Measurements from ENCODE around the gene PCMTD2. TPM values are rescaled to one million over a fixed set of nuclear protein-coding genes. Genes with fewer than 3 reads are reported as not detected.

Gene PCMTD2
- total RNA-seq, 2 donors from 2014 or later = 23.3 to 35.7 TPM

DNA sequence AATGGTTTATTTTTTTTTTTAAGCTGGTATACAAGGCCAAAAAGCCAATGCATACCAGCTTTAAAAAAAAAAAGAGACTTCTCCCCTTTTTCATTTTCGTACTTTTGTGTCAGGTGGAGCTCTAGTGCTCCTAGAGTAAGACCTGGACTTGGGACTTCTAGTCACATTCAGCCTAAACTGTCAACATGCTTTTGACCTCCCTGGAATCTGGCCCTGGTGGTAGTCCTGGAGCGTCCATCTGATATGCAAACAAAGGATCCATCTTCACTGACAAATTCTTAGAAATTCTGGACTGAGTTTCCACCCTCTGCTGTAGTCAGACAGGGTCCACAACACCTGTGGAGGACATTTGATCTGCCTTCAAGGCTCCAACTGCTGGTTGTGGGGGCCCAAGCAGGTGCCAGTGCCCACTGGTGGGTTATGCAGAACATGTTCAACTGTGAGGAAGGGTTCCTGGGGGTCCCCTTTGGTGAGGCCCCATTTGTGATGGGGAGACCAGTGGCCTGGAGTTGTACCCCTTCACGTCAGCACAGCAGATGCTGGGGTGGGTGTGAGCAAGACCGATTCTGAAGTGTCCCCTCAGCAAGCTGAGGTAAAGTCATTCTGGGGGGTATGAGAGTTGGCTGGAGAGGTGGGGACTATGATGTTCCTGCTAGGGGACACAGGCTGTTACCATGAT is 12.6 kb upstream of the PCMTD2 start:
- H3K4me3 ChIP-seq = no peak overlapping the region
- no peak for DNase-seq
- intact Hi-C loops (cut with DNase I) = no loop called here
- no peaks in the 10 kb centered on the region for H3K4me1 ChIP-seq
- H3K27me3 ChIP-seq = no peaks in the 10 kb centered on the region
- no peaks in the 10 kb centered on the region for H3K9me3 ChIP-seq
- H3K27ac ChIP-seq = no peak overlapping the region
- H3K36me3 ChIP-seq = no peaks in the 10 kb centered on the region
- TF ChIP-seq, protein P1, sequence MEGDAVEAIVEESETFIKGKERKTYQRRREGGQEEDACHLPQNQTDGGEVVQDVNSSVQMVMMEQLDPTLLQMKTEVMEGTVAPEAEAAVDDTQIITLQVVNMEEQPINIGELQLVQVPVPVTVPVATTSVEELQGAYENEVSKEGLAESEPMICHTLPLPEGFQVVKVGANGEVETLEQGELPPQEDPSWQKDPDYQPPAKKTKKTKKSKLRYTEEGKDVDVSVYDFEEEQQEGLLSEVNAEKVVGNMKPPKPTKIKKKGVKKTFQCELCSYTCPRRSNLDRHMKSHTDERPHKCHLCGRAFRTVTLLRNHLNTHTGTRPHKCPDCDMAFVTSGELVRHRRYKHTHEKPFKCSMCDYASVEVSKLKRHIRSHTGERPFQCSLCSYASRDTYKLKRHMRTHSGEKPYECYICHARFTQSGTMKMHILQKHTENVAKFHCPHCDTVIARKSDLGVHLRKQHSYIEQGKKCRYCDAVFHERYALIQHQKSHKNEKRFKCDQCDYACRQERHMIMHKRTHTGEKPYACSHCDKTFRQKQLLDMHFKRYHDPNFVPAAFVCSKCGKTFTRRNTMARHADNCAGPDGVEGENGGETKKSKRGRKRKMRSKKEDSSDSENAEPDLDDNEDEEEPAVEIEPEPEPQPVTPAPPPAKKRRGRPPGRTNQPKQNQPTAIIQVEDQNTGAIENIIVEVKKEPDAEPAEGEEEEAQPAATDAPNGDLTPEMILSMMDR (IDR thresholded peaks at IDR 0.05) = no peak
- no peak overlapping the region for H3K9ac ChIP-seq (ENCODE audit: low read depth in 2 of 2, low read length in 2 of 2)

DNA sequence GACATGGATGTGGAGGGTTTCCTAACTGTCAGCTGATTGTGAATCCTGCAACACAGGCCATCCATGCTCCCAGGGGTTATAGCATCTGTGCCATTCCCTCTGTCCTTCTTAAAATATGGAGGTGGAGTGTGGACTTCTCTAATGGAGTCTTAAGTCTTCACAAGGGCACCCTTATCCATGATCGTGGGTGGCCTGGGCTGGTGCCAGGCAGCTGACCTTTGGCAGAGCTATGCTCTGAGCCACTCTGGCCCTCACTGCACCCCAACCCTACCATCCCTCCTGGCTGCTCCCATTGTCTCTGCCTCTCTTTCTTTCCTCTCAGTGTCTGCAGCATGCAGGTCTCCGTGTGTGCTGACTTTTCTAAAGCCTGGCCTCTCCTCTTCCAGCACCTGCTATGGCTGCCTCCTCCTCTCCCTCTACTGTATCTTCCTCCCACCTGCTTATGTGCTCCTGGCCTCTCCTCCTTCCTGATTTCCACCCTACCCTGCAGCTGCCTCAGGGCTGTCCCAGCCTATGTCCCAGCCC is 11.2 kb upstream of the PCMTD2 start:
- no peak overlapping the region for H3K27ac ChIP-seq
- no peak overlapping the region for H3K4me3 ChIP-seq
- H3K36me3 ChIP-seq = no peaks in the 10 kb centered on the region
- H3K4me1 ChIP-seq = no peaks in the 10 kb centered on the region
- TF ChIP-seq, protein P1 (IDR thresholded peaks at IDR 0.05) = no peak
- H3K27me3 ChIP-seq = no peaks in the 10 kb centered on the region
- intact Hi-C loops (cut with DNase I) = no loop called here
- DNase-seq = no peak
- H3K9me3 ChIP-seq = no peaks in the 10 kb centered on the region
- H3K9ac ChIP-seq (ENCODE audit: low read depth in 2 of 2, low read length in 2 of 2) = no peak overlapping the region

DNA sequence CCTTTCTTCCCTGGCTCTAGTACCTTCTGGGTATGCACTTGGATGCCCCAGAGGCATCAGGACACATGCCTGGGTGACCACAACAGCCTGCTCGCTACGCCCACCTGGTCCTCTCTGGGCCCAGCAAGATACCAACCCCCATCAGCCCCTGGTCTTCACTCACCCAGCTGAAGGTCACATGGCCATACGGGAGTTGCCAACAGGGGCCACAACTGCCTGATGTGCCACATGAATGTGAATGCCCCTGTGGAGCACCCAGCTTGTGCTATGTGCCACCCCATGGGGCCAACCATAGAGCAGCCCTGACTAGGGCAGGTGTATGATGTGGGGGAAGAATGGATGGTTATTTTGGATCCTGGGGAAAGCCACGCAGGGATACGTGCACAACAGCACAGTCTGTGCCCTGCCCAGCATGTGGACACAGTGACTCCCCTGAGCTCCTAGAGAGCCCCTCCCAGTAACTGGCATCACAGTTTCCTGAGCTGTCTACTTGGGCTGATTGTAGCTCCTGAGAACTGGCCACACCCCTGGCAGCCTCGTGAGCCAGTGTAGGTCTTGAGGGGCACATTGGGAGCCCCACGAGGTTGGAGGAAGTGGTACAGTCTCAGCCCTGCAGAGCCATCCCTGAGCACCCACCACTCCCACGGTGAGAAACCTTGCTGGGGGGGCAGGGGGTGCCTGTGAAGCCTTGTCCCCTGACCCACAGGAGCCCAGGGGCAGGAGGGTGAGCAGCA is 10.5 kb upstream of the PCMTD2 start:
- TF ChIP-seq, protein P1 (IDR thresholded peaks at IDR 0.05) = no peak

DNA sequence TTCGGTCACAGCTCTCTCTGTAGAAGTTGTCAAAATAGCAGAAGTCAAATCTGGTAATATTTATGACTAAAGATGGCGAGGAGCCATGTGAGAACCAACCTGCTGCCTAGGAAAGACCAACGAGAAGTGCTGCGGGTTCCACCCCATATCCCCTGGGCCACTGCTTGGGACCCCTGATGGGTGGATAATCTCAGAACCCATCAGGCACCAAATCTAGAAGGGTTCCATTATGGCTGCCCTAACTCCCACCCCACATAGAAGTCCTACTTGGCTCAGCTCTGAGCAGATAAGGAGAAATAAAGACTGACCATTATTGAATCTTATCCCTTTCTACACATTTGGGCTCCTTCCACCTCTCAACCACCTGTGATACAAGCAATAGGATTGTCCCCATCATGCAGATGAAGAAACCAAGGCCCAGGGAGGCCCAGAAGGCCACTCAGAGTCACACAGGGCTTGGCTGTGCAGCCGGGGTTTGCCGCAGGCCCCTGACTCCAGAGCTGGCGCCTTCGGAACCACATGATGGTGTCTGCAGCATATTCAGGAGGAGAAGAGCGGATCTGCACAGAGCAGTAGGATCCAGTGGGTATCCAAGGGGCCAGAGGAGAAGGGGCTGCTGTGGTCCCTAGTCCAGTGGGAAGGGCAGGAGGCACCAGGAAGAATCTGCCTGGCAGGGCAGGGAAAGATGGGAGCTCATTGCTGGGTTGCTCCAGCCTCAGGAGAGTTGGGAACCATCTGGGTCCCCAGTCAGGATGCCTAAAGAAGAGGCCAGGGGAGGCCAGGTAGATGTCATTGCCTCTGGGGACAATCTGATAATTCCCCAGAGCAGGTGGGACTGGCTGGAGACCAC is 9.6 kb upstream of the PCMTD2 start:
- no peak for DNase-seq
- TF ChIP-seq, protein P1 (IDR thresholded peaks at IDR 0.05) = no peak

More for the DNA sequence above, 10.5 kb upstream of the PCMTD2 start:
- Histone ChIP-seq H3K27me3 (no peaks in the 10 kb centered on the region), H3K9me3 (no peaks in the 10 kb centered on the region), H3K27ac (no peak overlapping the region), H3K4me1 (no peaks in the 10 kb centered on the region), H3K9ac (ENCODE audit: low read depth in 2 of 2, low read length in 2 of 2) (no peak overlapping the region), H3K36me3 (no peaks in the 10 kb centered on the region), H3K4me3 (no peak overlapping the region)
- intact Hi-C loops (cut with DNase I) = no loop called here
- no peak for DNase-seq

DNA sequence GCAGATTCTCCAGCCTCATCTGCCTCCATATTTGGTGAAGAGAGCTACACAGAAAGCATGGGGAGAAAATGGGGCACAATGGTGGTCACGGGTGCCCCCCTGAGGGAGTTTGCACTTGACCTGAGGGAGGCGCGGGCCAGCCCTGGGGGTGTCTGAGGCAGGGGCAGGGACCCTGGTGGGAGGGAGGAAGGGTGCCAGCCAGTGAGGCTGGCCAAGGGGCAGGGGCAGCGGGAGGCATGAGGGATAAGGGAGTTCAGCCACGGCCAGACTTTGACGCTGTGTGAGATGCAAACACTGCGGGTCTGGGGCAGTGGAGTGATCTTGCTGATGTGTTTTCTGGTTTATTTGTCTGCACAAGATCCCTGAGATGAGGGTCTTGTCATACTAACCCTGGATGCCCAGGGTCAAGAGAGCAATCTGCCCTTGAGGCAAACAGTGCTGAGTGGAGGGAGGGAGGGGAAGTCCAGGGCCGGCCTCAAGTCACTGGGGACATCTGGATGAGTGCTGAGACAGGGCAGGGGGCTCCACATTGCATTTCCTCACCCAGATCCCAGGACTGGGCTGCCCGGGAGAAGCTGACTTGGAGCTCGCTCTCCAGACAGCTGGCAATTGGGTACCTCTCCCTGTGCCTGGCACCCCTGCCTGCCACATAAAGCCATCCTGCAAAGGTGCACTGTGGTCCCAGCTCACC is 8.8 kb upstream of the PCMTD2 start:
- no peaks in the 10 kb centered on the region for H3K27me3 ChIP-seq
- H3K27ac ChIP-seq = no peak overlapping the region
- H3K9me3 ChIP-seq = no peaks in the 10 kb centered on the region
- H3K36me3 ChIP-seq = no peaks in the 10 kb centered on the region
- no peak overlapping the region for H3K4me3 ChIP-seq
- no peaks in the 10 kb centered on the region for H3K4me1 ChIP-seq
- intact Hi-C loops (cut with DNase I) = no loop called here
- TF ChIP-seq, protein P1 (IDR thresholded peaks at IDR 0.05) = no peak
- H3K9ac ChIP-seq (ENCODE audit: low read depth in 2 of 2, low read length in 2 of 2) = no peak overlapping the region
- no peak for DNase-seq

More for the DNA sequence above, 9.6 kb upstream of the PCMTD2 start:
- no peaks in the 10 kb centered on the region for H3K36me3 ChIP-seq
- no peak overlapping the region for H3K4me3 ChIP-seq
- no peaks in the 10 kb centered on the region for H3K27me3 ChIP-seq
- H3K27ac ChIP-seq = no peak overlapping the region
- intact Hi-C loops (cut with DNase I) = no loop called here
- no peaks in the 10 kb centered on the region for H3K9me3 ChIP-seq
- H3K9ac ChIP-seq (ENCODE audit: low read depth in 2 of 2, low read length in 2 of 2) = no peak overlapping the region
- H3K4me1 ChIP-seq = no peaks in the 10 kb centered on the region

Measured in colonic mucosa (tissue), 4 donors.